ENCODE results near the gene BICDL2. TPM values are rescaled to one million over a fixed set of nuclear protein-coding genes. Genes with fewer than 3 reads are reported as not detected.
"Not testable (repeated sequence)": the region's sequence is repeated elsewhere in the genome, so short reads cannot be mapped to it uniquely, and the experiment has no call there.

The BICDL2 gene
- total RNA-seq, 4 donors from 2014 or later: 0.31 to 3.1 (median 0.31) TPM; not detected in 1

- Histone ChIP-seq H3K4me3 (no peak overlapping the region), H3K4me1 (no peaks in the 10 kb centered on the region), H3K9me3 (no peaks in the 10 kb centered on the region), H3K36me3 (no peaks in the 10 kb centered on the region), H3K27ac (no peak overlapping the region), H3K27me3 (peaks cover 9% of the 10 kb centered on the region)
- ATAC-seq: no peak
- TF ChIP-seq POLR2A (IDR thresholded peaks at IDR 0.05): no peak
- TF ChIP-seq CTCF (IDR thresholded peaks at IDR 0.05): no peak
- no peak for TF ChIP-seq POLR2AphosphoS5 (IDR thresholded peaks at IDR 0.05)
- TF ChIP-seq EP300 (IDR thresholded peaks at IDR 0.05): no peak
- 88 to 97% methylated on average over 5 to 7 of the region's 7 CpGs for WGBS, 2 donors (ENCODE audit: low coverage in 1 of 2)
Measured at GRCh38 chr16:3073448-3073847, 36.7 kb upstream of the BICDL2 start.

- not testable (repeated sequence) for H3K36me3 ChIP-seq, H3K27me3 ChIP-seq, H3K4me1 ChIP-seq, H3K9me3 ChIP-seq, H3K4me3 ChIP-seq, ATAC-seq, H3K27ac ChIP-seq
- 60% methylated on average over 2 of the region's 18 CpGs; no CpG with 5 or more reads in 1 of the 2 donors for WGBS, 2 donors (ENCODE audit: low coverage in 1 of 2)
Measured at GRCh38 chr16:3072576-3073263, 36.0 kb upstream of the BICDL2 start.

GRCh38 chr16:3072148-3072547, 35.4 kb upstream of the BICDL2 start:
- ATAC-seq, H3K4me3 ChIP-seq, H3K27me3 ChIP-seq, H3K36me3 ChIP-seq, H3K4me1 ChIP-seq, H3K9me3 ChIP-seq, H3K27ac ChIP-seq: not testable (repeated sequence)
- no CpG with 5 or more reads among the region's 4 CpGs for WGBS, 2 donors (ENCODE audit: low coverage in 1 of 2)

GRCh38 chr16:3071655-3072054, 34.9 kb upstream of the BICDL2 start:
- Histone ChIP-seq H3K4me3 (no peak overlapping the region), H3K27me3 (peaks cover 9% of the 10 kb centered on the region), H3K27ac (no peak overlapping the region), H3K9me3 (no peaks in the 10 kb centered on the region), H3K36me3 (no peaks in the 10 kb centered on the region), H3K4me1 (no peaks in the 10 kb centered on the region)
- no peak for TF ChIP-seq POLR2A (IDR thresholded peaks at IDR 0.05)
- no peak for TF ChIP-seq EP300 (IDR thresholded peaks at IDR 0.05)
- no peak for TF ChIP-seq POLR2AphosphoS5 (IDR thresholded peaks at IDR 0.05)
- TF ChIP-seq CTCF (IDR thresholded peaks at IDR 0.05): no peak
- ATAC-seq: no peak
- 68 to 92% methylated on average over 6 to 7 of the region's 7 CpGs for WGBS, 2 donors (ENCODE audit: low coverage in 1 of 2)

GRCh38 chr16:3070608-3071111, 33.9 kb upstream of the BICDL2 start:
- TF ChIP-seq CTCF (IDR thresholded peaks at IDR 0.05) (no peak), EP300 (IDR thresholded peaks at IDR 0.05) (no peak), POLR2AphosphoS5 (IDR thresholded peaks at IDR 0.05) (no peak), POLR2A (IDR thresholded peaks at IDR 0.05) (no peak)
- no peaks in the 10 kb centered on the region for H3K9me3 ChIP-seq
- peaks cover 0 to 10% (median 0%) of the 10 kb centered on the region in 3 donors for H3K4me1 ChIP-seq
- no peak overlapping the region for H3K27ac ChIP-seq
- peaks cover 9% of the 10 kb centered on the region for H3K27me3 ChIP-seq
- no peak for ATAC-seq
- H3K4me3 ChIP-seq: no peak overlapping the region
- 93% methylated on average over 4 of the region's 9 CpGs; no CpG with 5 or more reads in 1 of the 2 donors for WGBS, 2 donors (ENCODE audit: low coverage in 1 of 2)
- no peaks in the 10 kb centered on the region for H3K36me3 ChIP-seq

- ATAC-seq, H3K9me3 ChIP-seq, H3K36me3 ChIP-seq, H3K27ac ChIP-seq, H3K4me3 ChIP-seq: not testable (repeated sequence)
- peaks cover 0 to 23% (median 0%) of the 10 kb centered on the region in 3 donors for H3K4me1 ChIP-seq
- H3K27me3 ChIP-seq: peaks cover 15% of the 10 kb centered on the region
- WGBS, 2 donors (ENCODE audit: low coverage in 1 of 2): 50 to 81% methylated on average over 1 to 5 of the region's 11 CpGs
Measured at GRCh38 chr16:3069146-3069545, 32.4 kb upstream of the BICDL2 start.

Measured in gastroesophageal sphincter (tissue), 4 donors.